Anterior cingulate cortex (tissue), 58 donors: ENCODE data around the gene MMP24.
"Not testable (repeated sequence)": the region's sequence is repeated elsewhere in the genome, so short reads cannot be mapped to it uniquely, and the experiment has no call there.

Experiments
- DNase-seq, 58 donors: peaks; one replicate each; lab custom pipeline; 2025; lab: John Stamatoyannopoulos, UW

The MMP24 gene

DNA sequence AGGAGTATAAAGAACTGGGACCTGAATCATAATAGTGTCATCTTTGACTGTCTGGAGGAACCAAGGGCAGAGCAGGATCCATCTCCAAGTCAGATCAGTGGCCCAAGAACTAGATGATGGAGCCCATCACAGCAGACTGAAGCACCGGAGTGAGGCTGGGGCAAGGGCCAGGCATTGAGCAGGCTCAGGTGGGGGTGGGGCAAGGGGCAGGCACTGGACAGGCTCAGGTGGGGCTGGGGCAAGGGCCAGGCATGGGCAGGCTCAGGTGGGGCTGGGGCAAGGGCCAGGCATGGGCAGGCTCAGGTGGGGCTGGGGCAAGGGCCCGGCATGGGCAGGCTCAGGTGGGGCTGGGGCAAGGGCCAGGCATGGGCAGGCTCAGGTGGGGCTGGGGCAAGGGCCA lies 26.1 kb downstream of the MMP24 start:
- DNase-seq: not testable (repeated sequence)

DNA sequence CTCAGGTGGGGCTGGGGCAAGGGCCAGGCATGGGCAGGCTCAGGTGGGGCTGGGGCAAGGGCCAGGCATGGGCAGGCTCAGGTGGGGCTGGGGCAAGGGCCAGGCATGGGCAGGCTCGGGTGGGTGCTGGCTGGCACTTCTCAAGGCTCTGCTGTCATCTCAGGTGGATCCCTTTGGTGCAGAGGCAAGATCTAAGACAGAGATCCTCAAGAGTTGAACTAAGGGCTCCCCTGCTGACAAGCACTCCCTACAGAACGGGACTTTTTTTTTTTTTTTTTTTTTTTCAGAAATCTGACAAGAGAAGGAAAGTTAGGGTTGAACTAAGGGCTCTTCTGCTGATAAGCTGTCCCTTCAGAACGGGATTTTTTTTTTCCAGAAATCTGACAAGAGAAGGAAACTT lies 26.5 kb downstream of the MMP24 start:
- no peak for DNase-seq

DNA sequence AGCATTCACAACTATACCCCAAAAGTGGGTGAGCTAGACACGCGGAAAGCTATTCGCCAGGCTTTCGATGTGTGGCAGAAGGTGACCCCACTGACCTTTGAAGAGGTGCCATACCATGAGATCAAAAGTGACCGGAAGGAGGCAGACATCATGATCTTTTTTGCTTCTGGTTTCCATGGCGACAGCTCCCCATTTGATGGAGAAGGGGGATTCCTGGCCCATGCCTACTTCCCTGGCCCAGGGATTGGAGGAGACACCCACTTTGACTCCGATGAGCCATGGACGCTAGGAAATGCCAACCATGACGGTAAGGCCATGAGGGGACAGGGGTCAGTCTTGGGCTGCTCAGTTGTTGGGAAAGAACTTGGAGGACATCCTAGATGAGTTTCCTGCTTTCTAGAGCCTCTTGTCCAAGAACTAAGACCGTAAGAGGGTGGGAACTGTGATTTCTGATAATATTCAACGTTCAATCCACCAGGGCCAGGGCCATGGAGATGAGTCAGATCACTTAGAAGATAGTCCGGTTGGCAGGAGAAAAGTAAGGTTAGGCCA lies 28.0 kb downstream of the MMP24 start:
- DNase-seq: no peak

DNA sequence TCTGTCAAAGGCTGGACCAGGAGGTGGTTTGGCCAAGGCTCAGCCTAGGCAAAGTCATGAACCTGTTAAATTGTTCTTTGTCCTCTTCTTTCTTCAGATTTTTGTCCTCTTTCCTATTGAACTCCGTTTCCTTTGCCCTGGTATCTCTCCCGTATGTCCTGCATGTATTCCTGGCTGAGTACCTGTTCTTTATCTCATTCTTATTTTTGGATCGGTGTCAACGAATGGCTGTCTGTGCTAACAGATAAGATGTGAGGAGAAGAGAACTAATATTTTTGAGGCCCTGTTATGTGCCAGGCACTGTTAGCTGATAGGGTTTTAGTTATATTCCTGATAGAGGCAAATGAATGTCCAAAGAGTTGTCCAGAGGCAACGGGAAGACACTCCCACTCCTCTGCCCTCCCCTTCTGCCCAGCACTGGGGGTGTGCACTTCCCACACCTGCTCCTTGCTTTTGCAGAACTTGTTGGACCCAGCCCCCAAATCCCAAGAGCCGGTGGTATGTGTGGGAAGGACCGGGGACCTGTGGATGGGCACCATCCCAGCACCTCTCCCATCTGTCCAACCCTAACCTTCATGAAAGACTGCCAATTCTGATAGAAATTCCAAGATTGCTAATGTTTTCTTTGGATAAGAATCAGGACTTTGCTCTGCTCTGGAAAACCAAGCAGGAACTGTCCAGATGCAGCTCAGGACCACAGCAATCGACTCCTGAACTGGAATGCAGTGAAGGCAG lies 30.9 kb downstream of the MMP24 start:
- DNase-seq: no peak

DNA sequence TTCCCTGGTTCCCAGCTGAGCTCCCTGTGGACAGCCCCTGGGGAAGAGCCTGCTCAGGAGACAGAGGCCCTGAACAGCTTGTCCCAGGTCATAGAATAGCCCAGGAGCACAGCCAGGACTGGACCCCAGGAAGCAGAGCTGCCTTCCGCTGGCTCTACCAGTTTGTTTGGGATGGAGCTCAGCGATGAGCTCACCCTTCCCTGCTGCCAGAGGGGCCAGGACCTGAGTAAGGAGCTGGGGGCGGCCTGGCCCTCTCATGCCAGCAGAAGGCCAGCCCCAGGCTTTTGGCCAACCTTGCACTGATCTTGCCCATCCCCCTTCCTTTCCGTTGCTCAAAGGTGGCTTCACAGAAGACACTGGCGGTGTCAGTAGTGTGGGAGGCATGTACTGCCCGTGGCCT lies 33.9 kb downstream of the MMP24 start:
- peak in 1 of 58 donors; percentile 33 for DNase-seq

DNA sequence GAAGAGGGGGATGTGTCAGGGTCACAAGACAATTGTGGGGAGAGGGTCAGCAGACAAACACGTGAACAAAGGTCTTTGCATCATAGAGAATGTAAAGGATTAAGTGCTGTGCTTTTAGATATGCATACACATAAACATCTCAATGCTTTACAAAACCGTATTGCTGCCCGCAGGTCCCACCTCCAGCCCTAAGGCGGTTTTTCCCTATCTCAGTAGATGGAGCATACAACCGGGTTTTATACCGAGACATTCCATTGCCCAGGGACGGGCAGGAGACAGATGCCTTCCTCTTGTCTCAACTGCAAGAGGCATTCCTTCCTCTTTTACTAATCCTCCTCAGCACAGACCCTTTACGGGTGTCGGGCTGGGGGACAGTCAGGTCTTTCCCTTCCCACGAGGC lies 35.8 kb downstream of the MMP24 start:
- not testable (repeated sequence) for DNase-seq

DNA sequence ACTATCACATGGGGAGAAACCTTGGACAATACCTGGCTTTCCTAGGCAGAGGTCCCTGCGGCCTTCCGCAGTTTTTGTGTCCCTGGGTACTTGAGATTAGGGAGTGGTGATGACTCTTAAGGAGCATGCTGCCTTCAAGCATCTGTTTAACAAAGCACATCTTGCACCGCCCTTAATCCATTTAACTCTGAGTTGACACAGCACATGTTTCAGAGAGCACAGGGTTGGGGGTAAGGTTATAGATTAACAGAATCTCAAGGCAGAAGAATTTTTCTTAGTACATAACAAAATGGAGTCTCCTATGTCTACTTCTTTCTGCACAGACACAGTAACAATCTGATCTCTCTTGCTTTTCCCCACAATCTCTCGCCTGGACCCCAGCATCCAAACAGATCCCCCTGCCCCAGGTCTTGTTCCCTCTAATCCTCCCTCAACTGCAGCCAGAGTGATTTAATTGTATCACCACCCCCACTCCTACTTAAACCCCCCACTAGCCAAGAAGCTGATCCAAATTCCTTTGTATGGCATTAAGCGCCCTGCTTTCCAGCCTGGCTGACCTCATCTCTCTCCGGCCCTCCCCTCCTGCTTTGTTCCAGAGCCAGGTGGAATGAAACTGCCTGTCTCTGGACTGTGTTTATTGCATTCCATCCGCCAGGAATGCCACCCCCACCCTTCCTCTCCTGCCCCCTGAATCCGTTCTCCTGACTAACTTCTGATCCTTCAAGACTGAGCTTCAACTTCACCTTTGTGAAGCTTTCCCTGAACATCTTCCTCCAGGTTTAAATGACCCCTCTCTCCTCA lies 36.4 kb downstream of the MMP24 start:
- peak in 1 of 58 donors; percentile 8 for DNase-seq

DNA sequence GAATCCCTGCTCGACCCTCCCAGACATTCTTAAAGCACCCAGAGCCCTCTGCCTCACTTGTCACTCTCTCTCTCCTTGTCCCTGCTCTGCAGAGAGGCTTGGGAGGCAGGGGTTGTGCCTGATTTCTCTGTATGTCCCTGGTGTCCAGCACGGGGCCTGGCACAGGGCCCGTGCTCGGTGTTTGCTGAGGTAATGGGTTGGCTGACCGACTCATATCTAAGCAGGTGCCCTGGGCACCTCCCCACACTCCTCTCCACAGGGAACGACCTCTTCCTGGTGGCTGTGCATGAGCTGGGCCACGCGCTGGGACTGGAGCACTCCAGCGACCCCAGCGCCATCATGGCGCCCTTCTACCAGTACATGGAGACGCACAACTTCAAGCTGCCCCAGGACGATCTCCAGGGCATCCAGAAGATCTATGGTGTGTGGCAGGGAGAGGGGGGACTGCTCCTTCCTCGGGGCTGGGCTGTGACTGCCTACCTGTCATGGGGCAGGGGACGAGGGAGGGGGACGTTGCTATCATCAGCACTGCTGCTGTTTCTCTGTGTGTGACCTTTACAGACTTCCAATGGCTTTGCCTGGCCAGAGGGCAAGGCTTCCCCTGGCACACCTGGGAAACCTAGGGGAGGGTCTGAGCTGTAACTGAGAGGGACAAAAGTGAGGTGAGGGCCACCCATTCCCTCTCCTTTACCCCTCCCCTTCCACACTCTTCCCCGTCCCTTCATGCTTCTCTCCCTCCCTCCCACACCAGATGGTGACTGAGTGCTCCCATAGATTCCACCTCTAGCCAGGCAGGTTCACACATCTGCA lies 37.2 kb downstream of the MMP24 start:
- DNase-seq: no peak

DNA sequence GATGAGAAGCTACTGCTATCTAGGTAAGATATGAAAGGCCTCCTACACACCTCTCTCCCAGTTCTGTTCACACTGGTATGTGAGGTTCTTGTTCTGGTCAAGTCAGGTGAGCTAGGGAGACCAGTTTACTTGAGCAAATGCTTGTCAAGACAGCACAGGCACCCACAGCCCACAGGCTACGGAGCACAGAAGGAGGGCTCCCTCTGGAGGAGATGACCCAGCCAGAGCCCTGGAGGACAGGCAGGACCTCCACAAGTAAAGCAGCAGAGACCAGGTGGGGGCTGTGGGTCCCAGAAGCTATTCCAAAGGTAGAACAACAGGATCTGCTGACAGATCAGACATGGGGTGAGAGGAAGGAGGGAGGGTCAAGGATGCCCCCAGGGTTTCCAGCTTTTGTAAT lies 38.3 kb downstream of the MMP24 start:
- DNase-seq: no peak

DNA sequence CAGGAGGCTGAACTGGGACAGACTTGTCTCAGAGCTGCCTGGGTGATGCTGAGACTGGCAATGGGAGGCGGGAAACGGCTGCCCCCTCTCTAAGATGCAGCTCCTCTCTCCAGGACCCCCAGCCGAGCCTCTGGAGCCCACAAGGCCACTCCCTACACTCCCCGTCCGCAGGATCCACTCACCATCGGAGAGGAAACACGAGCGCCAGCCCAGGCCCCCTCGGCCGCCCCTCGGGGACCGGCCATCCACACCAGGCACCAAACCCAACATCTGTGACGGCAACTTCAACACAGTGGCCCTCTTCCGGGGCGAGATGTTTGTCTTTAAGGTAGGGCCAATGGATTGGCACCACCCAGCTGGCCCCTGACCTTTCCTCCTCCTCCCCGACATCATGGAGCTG lies 40.6 kb downstream of the MMP24 start:
- DNase-seq: no peak

DNA sequence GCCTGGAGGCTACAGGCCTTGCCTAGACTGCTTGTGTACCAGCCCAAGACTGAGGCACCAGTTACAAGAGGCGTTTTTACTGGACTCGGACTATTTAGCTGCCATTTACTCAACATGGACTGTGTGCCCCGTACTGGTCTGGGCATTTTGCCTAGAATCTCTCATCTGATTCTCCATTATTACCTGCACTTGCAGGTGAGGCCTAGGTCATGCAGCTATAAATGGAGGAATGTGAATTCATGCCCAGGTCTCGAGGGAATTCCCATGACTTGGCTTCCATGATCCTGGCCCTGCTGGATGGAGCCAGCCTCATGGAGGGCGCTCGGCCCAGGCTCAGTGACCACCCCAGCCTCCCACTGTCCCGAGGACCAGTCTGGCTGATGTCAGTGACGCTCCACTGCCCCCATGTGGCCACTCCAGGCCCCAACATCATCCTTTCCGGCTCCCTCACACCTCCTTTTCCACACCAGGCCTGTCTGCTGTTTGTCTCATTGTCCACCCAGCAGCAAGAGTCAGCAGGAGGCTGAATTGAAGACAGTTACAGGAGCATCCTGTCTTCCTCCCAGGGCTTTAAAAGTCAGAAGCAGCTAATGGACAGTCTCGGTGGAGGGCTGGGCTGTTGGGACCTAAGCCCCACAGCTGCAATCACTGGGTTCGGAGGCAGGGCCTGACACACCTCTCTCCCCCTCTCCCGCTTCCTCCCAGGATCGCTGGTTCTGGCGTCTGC lies 42.7 kb downstream of the MMP24 start:
- peak in 40 of 58 donors; percentile 7 to 68 (median 26) for DNase-seq

DNA sequence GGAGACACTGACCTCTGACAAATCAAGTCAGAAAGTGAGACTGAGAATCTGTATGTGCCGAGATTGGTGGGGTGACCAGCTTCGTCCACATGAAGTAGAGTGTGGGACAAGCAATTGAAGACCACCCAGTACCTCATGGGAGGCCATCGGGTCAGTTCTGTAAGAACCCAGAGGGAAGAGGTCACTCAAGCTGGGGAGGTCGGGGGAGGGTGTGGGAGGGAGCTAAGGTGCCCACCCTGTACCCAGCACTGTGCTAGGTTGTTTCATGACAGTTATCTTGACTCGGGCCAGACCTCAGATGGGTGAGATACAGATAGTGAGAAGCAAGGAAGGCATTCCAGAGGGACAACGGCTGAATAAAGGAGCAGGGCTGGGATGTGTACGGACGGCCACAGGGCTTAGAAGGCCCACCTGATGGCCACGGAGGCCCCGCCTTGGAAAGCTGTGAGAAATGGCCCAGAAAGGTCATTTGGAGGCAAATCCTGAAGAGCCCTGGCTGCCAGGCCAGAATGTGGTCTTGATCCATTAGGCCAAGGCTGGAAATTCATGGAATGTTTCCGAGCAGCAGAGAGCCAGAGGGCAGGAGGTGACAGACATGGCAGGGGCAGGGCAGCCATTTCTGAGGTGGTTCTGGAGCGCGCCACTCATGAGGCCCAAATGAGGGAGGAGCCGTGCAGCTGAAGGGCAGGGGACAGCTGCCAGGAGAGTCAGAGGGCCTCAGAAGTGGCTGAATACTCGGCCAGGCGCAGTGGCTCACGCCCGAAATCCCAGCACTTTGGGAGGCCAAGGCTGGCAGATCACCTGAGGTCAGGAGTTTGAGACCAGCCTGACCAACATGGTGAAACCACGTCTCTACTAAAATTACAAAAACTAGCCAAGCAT lies 43.8 kb downstream of the MMP24 start:
- DNase-seq: no peak

DNA sequence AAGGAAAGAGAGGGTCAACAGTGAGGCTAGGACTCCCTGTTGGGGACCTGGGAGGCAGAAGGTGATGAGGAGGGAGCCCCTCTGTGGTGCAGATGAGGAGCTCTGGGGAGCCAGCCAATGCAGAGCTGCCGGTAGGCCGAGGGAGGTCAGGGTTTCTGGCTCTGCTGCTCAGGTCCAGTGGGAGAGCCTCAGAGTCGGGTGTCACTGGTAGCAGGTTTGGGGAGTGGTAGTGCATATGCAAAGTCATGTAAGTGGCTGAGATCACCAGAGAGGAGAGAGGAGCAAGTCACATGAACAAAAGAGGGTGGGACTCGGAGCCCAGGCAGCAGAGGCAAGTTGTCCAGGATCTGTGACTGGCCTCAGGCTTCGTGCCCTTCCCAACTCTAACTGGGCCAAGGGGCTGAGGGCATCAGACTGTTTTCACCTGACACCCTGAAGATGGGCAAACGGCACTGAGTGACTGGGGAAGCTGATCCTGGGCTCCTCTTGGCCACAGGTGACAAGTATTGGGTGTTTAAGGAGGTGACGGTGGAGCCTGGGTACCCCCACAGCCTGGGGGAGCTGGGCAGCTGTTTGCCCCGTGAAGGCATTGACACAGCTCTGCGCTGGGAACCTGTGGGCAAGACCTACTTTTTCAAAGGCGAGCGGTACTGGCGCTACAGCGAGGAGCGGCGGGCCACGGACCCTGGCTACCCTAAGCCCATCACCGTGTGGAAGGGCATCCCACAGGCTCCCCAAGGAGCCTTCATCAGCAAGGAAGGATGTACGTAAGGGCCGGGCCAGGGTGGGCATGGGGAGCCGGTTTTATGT lies 44.8 kb downstream of the MMP24 start:
- no peak for DNase-seq

DNA sequence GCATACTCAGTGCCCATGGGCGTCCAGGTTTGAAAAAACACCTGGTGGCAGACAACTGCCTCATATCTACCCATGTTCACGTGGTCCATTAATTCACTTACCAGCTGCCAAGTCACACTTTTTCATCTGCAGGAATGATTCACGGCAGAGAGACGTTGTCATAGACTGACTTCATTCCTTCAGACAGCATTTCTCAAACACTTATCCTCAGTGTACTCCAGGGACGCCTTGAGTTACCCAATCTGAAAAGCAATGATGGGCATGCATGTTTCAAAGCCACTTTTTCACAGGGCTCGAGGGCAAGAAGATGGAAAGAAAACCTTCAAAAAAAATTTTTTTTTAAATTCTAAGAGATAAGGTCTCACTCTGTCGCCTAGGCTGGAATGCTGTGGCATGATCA lies 45.4 kb downstream of the MMP24 start:
- DNase-seq: no peak

DNA sequence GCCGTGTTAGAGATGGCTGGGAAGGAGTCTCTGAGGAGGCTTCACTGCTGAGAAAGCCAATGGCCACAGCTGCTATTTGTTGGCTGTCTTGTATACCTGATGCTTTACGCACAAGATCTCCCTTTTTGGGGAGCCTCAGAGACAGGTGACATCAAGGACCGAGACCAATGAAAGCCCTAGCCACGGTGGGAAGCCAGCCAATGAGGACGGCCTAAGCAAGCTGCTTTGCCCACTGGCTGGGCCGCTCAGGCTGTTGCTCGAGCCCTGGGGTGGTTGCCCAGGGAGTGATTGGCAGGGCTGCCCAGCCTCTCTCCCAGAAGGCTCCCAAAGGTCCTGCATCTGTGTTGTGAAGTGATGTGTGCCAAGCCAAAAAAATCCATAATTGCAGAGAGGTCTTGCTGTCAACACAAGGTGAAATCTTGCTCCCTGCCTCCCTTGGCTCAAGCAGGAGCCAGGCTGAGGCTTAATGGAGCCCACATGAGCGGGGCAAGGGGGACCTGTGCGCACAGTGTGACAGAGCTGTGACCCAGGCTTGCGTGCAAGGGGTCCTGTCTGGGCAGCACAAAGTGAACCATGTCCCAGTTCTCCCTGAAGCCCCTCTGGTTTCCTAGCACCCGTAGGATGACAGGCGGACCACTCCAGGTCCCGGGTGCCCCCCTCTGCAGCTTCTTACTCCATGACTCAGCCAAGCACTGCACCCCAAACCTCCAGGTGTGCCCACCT lies 47.1 kb downstream of the MMP24 start:
- peak in 52 of 58 donors; percentile 2 to 83 (median 54) for DNase-seq

DNA sequence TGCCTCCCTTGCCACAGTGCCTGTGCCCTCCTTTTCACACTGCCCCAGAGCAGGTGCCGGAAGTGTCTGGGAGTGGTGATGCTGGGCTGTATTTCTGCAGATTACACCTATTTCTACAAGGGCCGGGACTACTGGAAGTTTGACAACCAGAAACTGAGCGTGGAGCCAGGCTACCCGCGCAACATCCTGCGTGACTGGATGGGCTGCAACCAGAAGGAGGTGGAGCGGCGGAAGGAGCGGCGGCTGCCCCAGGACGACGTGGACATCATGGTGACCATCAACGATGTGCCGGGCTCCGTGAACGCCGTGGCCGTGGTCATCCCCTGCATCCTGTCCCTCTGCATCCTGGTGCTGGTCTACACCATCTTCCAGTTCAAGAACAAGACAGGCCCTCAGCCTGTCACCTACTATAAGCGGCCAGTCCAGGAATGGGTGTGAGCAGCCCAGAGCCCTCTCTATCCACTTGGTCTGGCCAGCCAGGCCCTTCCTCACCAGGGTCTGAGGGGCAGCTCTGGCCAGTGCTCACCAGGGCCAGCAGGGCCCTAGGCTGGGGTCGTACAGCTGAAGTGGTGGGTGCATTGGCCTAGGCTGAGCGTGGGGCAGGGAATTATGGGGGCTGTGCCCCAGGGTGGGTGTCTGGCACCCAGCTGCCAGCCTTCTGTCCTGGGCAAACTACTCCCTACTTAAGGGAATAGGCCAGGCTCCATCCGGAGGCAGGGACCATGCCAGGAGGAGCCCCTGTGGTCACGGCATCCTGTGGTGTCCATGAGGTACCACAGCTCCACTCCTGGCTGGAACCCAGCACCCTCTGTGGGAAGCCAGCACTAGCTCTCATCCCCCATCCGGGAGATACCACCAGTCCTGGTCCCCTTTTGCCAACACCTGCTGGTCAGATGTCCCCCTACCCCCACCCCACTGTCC lies 47.9 kb downstream of the MMP24 start:
- no peak for DNase-seq
